HG03571 (cell line): Measurements from ENCODE around the gene OR13A1.
"Not testable (repeated sequence)": the region's sequence is repeated elsewhere in the genome, so short reads cannot be mapped to it uniquely, and the experiment has no call there.

ENCODE experiments used
- ATAC-seq: cut with Tn5 transposase; IDR thresholded peaks from one replicate; pipeline ENCODE4 v1.9.1; 2021; ENCODE audit not compliant: unreplicated experiment

OR13A1 gene

DNA sequence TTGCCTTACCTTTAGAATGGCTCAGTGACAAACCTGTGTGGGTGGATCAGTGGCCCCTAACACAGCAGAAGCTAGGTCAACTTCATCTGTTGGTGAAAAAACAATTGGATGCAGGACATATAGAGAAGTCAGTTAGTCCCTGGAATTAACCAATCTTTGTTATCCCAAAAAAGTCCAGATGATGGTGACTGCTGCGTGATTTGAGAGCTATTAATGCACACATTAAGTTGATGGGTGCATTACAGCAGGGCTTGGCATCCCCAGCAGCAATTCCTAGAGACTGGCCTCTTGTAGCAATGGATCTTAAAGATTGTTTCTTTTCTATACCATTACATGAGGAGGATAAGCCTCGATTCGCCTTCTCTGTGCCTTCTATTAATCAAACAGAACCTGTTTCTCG, 33.3 kb downstream of the OR13A1 start:
- ATAC-seq: no peak

GRCh38 chr10:45280113-45280760, 35.2 kb downstream of the OR13A1 start:
- no peak for ATAC-seq

GRCh38 chr10:45279682-45280081, 35.7 kb downstream of the OR13A1 start:
- ATAC-seq: no peak

DNA sequence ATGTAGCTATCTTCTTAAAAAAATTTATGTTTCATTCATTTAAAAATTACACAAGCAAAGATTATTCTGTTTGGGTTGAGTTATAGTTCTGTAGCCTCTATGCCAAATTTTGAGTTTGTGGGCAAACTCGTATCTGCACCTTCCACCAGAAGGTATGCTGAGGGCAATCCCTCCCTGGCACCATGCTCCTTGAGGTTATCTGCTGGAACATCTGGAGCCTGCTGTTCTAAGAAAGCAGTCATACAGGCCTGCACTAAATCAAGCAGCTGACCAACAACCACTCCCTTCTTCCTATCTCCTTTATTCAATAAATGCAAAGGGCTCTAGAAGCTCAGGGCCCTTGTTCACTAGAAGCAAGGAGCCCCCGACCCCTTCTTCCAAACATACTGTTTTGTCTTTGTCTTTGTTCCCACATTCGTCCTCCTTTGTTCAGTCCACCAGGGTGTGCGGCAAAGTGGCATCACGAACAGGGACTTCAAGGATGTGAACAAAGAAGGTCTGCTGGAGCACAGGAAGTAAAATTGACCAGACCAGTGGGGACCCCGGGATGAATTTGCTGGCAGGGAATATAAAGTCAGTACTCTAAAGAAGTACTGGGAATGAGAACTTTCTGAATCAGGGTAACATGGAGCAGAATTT, 36.4 kb downstream of the OR13A1 start:
- no peak for ATAC-seq

DNA sequence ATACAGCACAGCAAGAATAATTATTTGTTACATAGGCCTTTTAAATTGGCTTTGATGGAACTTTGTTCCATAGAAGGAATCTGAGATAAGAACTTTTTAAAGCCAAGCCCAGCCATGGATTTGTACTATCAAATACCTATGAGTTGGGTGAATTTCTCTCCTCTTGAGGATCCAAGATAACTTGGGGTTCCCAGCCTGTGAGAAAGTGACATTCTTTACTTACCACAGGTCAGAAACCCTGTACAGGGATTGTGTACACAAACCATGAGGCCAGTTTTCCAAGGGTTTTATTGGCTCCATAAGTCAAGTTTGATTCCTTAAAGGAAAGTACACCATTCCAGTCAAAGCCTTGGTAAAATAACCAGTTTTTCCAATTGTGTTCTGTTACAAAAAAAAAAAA, 39.3 kb downstream of the OR13A1 start:
- not testable (repeated sequence) for ATAC-seq

DNA sequence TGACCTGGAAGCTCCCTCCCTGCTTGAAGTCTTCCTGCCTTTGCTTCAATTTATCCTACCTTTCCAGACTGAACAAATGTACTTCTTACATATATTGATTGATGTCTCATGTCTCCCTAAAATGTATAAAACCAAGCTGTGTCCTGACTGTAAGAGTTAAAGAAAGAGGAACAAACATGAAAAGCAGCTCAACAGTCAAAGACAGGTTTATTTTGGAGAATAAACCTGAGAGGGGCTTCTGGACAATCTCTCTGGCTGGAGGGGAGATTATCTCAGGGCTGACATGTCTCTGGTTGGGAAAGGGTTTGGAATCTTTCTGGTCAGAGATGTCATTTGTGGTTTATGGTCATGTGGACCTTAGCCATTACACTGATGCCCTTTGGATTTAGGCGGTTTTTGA, 41.0 kb downstream of the OR13A1 start:
- no peak for ATAC-seq

GRCh38 chr10:45267777-45268176, 47.6 kb downstream of the OR13A1 start:
- not testable (repeated sequence) for ATAC-seq

DNA sequence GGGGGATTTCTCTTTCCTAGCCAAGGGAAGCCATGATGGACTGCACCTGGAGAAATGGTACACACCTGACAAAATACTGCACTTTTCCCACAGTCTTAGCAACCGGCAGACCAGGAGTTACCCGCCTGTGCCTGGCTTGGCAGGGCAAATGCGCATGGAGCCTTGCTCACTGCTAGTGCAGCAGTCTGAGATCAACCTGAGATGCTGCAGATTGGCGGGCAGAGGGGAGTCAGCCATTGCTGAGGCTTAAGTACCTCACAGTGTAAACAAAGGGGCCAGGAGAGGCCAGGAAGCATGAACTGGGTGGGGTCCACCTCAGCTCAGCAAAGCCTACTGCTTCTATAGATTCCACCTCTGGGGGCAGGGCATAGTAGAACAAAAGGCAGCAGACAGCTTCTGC, 49.4 kb downstream of the OR13A1 start:
- ATAC-seq: no peak

GRCh38 chr10:45261946-45262345, 53.5 kb downstream of the OR13A1 start:
- ATAC-seq: no peak

DNA sequence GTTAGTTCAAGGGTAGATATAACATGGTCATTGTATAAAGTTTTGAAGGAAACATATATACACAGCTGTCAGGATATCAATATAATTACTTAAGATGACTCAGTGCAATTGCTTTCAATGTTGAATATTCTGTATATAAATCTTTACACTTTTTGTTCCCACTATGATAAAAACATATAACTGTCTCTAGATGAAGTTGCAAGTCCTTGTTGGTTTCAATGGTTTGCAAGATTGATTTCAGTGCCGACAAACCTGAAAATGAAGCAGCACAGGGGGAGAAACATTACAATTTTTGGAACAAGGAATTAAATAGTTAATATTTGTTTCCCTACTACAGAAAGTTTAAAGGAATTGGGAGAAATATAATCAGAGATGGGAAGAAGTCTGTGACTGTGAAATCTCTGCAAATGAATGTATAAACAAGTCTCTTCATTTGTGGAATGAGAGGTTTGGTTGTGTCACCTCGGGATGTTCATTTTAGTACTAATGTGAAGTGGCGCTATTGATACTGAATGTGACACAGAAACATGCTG, 54.1 kb downstream of the OR13A1 start:
- ATAC-seq: no peak

DNA sequence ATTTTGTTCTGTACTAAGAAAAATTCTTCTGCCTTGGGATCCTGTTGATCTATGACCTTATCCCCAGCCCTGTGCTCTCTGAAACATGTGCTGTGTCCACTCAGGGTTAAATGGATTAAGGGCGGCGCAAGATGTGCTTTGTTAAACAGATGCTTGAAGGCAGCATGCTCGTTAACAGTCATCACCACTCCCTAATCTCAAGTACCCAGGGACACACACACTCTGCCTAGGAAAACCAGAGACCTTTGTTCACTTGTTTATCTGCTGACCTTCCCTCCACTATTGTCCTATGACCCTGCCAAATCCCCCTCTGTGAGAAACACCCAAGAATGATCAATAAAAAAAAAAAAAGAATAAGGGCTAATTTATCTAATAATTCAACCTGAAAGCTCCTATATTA, 54.8 kb downstream of the OR13A1 start:
- ATAC-seq: not testable (repeated sequence)

DNA sequence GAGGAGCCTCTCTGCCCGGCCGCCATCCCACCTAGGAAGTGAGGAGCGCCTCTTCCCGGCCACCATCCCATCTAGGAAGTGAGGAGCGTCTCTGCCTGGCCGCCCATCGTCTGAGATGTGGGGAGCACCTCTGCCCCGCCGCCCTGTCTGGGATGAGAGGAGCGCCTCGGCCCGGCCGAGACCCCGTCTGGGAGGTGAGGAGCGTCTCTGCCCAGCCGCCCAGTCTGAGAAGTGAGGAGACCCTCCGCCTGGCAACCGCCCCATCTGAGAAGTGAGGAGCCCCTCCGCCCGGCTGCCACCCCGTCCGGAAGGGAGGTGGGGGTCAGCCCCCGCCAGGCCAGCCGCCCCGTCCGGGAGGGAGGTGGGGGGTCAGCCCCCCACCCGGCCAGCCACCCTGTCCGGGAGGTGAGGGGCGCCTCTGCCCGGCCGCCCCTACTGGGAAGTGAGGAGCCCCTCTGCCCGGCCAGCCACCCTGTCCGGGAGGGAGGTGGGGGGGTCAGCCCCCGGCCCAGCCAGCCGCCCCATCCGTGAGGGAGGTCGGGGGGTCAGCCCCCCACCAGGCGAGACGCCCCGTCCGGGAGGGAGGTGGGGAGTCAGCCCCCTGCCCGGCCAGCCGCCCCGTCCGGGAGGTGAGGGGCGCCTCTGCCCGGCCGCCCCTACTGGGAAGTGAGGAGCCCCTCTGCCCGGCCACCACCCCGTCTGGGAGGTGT, 55.5 kb downstream of the OR13A1 start:
- not testable (repeated sequence) for ATAC-seq

DNA sequence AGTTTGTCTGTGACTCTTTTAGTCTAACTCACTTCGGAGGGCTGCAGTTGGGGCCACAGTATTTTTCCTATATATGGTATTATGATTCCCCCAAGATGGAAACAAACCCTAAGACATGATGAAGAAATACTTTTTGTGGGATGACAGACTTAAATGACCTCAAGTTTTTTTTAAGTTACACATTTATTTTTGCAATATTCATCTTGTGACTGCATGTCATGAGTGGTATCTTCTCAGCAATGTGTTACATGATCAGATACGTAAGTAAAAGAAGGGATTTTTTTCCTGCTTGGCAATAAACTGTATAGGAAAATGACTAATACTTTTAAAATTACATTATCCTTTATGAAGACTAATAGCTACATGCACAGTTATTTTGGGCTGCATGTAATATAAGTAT, 57.8 kb downstream of the OR13A1 start:
- no peak for ATAC-seq

- ATAC-seq: no peak
Measured at GRCh38 chr10:45256246-45256645, 59.2 kb downstream of the OR13A1 start.

GRCh38 chr10:45255706-45256105, 59.7 kb downstream of the OR13A1 start:
- ATAC-seq: no peak

DNA sequence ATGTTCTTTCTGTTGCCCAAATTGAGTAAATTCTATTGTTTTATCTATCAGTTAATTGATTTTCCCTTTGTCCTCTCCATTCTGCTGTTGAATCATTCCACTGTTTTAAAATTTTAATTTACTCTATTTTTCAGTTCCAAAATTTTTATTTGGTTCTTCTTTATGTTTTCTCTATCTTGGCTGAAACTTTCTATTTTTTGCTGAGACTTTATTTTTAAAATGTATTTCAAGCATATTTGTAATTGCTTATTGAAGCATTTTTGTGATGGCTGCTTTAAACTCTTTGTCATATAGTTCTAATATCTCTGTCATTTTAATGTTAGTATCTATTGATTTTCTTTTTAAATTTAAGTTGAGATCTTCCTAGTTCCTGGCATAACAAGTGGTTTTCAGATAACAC, 60.5 kb downstream of the OR13A1 start:
- no peak for ATAC-seq

DNA sequence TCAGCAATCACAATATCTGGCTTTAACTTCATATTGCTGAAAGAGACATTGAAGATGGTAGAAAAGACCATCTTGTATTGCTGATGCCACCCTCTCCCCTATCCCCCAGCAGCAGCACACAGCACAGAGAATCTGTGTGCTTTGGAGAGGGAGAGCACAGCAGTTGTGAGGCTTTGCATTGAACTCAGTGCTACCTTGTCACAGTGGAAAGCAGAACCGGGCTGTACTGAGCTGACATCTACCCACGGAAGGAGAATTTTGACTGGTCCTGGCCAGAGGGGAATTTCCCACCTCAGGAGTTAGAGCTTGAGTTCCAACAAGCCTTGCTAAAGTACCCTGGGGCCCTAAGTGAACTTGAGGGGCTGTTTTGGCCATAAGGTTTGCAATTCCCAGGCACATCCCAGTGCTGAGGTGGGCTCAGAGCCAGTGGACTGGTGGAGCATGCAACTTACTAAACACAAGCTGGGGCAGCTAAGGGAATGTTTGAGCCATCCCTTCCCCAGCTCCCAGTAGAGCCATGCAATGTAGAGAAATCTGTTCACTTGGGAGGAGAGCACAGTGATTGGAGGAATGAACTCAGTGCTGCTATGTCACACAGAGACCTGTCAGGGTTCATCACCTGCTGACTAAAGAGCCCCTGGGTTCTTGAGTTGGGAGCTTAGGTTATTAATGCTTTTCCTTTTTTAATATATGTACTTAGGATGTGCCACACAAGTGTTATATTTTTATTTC, 62.1 kb downstream of the OR13A1 start:
- no peak for ATAC-seq
